ENCODE measurements around the gene HELZ. TPM values are rescaled to one million over a fixed set of nuclear protein-coding genes. Genes with fewer than 3 reads are reported as not detected.

The HELZ gene
- total RNA-seq, 1 experiment from 2014 or later = 49.8 TPM

- Histone ChIP-seq H3K4me2 (ENCODE audit: insufficient read depth, insufficient read length, low read length) (no peak overlapping the region), H2AFZ (ENCODE audit: low read length) (no peak overlapping the region), H4K20me1 (ENCODE audit: control insufficient read depth, insufficient read depth, insufficient read length) (no peaks in the 10 kb centered on the region), H3K56ac (ENCODE audit: insufficient read length, low read depth, low read length) (no peak overlapping the region), H4K91ac (ENCODE audit: insufficient read length, low read depth, low read length) (no peak overlapping the region), H3K27ac (ENCODE audit: insufficient read length, low read depth, low read length) (no peak overlapping the region), H3K18ac (ENCODE audit: insufficient read length, low read depth, low read length) (no peak overlapping the region), H3K27me3 (ENCODE audit: insufficient read depth, low read length) (no peaks in the 10 kb centered on the region), H3K23me2 (ENCODE audit: insufficient read length, low read depth, low read length, poor library complexity, severe bottlenecking) (no peaks in the 10 kb centered on the region), H3T11ph (ENCODE audit: low read length) (no peak overlapping the region), H2AK5ac (ENCODE audit: insufficient read length, low read length) (no peak overlapping the region), H4K8ac (replicated peaks; ENCODE audit: insufficient read length, low read depth, low read length) (no peak overlapping the region), H2BK20ac (ENCODE audit: low read depth, low read length, poor library complexity, severe bottlenecking) (no peak overlapping the region), H3K4me1 (ENCODE audit: insufficient read depth, low read length) (no peaks in the 10 kb centered on the region), H3K79me2 (ENCODE audit: insufficient read depth, low read length) (no peaks in the 10 kb centered on the region), H3K9ac (ENCODE audit: extremely low read depth, insufficient read length, low read length) (no peak overlapping the region), H2BK120ac (ENCODE audit: low read depth, low read length, poor library complexity, severe bottlenecking) (no peak overlapping the region), H2BK15ac (ENCODE audit: low read depth, low read length) (no peak overlapping the region), H3K14ac (ENCODE audit: insufficient read depth, low read length) (no peak overlapping the region; the same call in 1 of the 2 replicates), H3K4ac (ENCODE audit: low read depth, low read length) (no peak overlapping the region), H4K5ac (ENCODE audit: insufficient read length, low read depth, low read length) (no peak overlapping the region), H2BK12ac (ENCODE audit: insufficient read length, low read depth, low read length) (no peak overlapping the region), H3K9me3 (ENCODE audit: control insufficient read depth, low read depth, low read length) (no peaks in the 10 kb centered on the region), H3K23ac (ENCODE audit: insufficient read length, low read depth, low read length) (no peak overlapping the region), H3K79me1 (ENCODE audit: insufficient read depth, low read depth, low read length, poor library complexity, severe bottlenecking) (no peaks in the 10 kb centered on the region), H2BK5ac (ENCODE audit: insufficient read length, low read length) (no peak overlapping the region)
- no CpG with 5 or more reads among the region's 4 CpGs for WGBS (ENCODE audit: extremely low coverage, insufficient read length, low lambda C conversion rate)
- DNase-seq = no peak
- peaks cover 0 to 3% of the 10 kb centered on the region in 2 experiments; a peak in 2 of 4 replicates for H3K4me1 Mint-ChIP-seq
- peaks cover 3% of the 10 kb centered on the region for H3K27me3 Mint-ChIP-seq (ENCODE audit: low read depth)
- H3K27ac Mint-ChIP-seq = no peak overlapping the region
- TF ChIP-seq CTCF (conservative IDR thresholded peaks at IDR 0.05) = no peak
- H3K36me3 Mint-ChIP-seq (ENCODE audit: insufficient read depth in 1 of 3, low read depth in 3 of 3) = peaks cover 0 to 14% (median 8%) of the 10 kb centered on the region in 3 experiments; a peak in 4 of 7 replicates
- peaks cover 22 to 24% of the 10 kb centered on the region in 2 experiments for H3K9me3 Mint-ChIP-seq
- no peak overlapping the region for H3K4me3 Mint-ChIP-seq
Measured at GRCh38 chr17:67051155-67051538, 193.8 kb downstream of the HELZ start.

Measured in H9 (cell line).